Measurements from ENCODE around the gene MTSS2.

- no peak for TF ChIP-seq EZH2 (IDR thresholded peaks at IDR 0.05; ENCODE audit: insufficient read depth, low read length)
- TF ChIP-seq CTCF (IDR thresholded peaks at IDR 0.05; ENCODE audit: insufficient read depth, low read depth, low read length), result no peak
These were observed 554 bp downstream of the MTSS2 start for GRCh38 chr16:70685061-70685937.
